Heart left ventricle (tissue), 16 donors: Measurements from ENCODE around the gene VASN. TPM values are rescaled to one million over a fixed set of nuclear protein-coding genes. Genes with fewer than 3 reads are reported as not detected.

ENCODE experiments used
- ATAC-seq, 4 donors: fragments of 200-7000 bp; cut with Tn5 transposase; one replicate each; pipeline ENCODE4 v1.9.1; 2020 to 2022; ENCODE audit warnings: moderate library complexity in 4 of 4, mild to moderate bottlenecking in 3 of 4, moderate number of reproducible peaks in 1 of 4
- DNase-seq, 5 donors: peaks; one replicate each; pipeline ENCODE4 v3.0.0-alpha.2; 2020
- H3K27ac ChIP-seq, 12 donors: fragments of 200-600 bp; sonication (generic) in 4 of 12; one replicate each; pipeline versions ENCODE4 v1.5.0 to v1.8.0; 2016 to 2022; ENCODE audit warnings: mild to moderate bottlenecking in 2 of 12
- H3K27me3 ChIP-seq, 9 donors: fragments of 200-600 bp; sonication (generic) in 2 of 9; one replicate each; pipeline versions ENCODE4 v1.5.1 to v1.8.0; 2016 to 2022; ENCODE audit warnings: mild to moderate bottlenecking in 3 of 9
- H3K36me3 ChIP-seq, 9 donors: fragments of 200-600 bp; sonication (generic) in 2 of 9; one replicate each; pipeline versions ENCODE4 v1.5.0 to v1.8.0; 2018 to 2022; ENCODE audit warnings: mild to moderate bottlenecking in 2 of 9
- H3K4me1 ChIP-seq, 12 donors: fragments of 200-600 bp; sonication (generic) in 4 of 12; one replicate each; pipeline versions ENCODE4 v1.5.0 to v1.8.0; 2016 to 2022; ENCODE audit warnings: mild to moderate bottlenecking in 3 of 12
- H3K4me3 ChIP-seq, 12 donors: fragments of 200-600 bp; sonication (generic) in 4 of 12; one replicate each; pipeline versions ENCODE4 v1.5.0 to v1.8.0; 2017 to 2022; ENCODE audit warnings: mild to moderate bottlenecking in 9 of 12, moderate library complexity in 4 of 12
- H3K9me3 ChIP-seq, 12 donors: fragments of 200-600 bp; sonication (generic) in 4 of 12; one replicate each; pipeline versions ENCODE4 v1.5.0 to v1.8.0; 2016 to 2022; ENCODE audit warnings: mild to moderate bottlenecking in 1 of 12
- POLR2A ChIP-seq, 2 donors: fragments of 450-650 bp; IDR thresholded peaks; one replicate each; pipeline ENCODE4 v1.6.1; 2017; ENCODE audit warnings: antibody characterized with exemption in 2 of 2, mild to moderate bottlenecking in 2 of 2, moderate library complexity in 2 of 2
- WGBS, 4 donors: extraction: QIAGEN DNeasy Blood & Tissue Kit in 2 of 4; methylation state at CpG; one replicate each; pipeline versions ENCODE4 v1.1.5 to v1.1.7; 2013 to 2018; 5-methylcytosine and 5-hydroxymethylcytosine counted together
- intact Hi-C, 10 donors: fragments of 100-400 bp; cut with DNase I; formaldehyde crosslinking; loops; one replicate each; pipeline versions ENCODE4 v1.11.1 to v1.14.2; 2022
- polyA plus RNA-seq, 2 donors: library from polyadenylated mRNA; stranded (reverse); fragments of 200-250 nt; gene quantifications; one replicate each; pipeline ENCODE4 v1.2.3, GENCODE V29; 2013
- total RNA-seq, 9 donors: library from RNA; depleted of rRNA in 2 of 9; stranded (reverse); fragments of >200 nt in 2 of 9; fragmentation: NEBNext Ultra II Directional in 3 of 9; extraction: Animal tissue kit (Norgen Biotek cat#: 25700) in 3 of 9; gene quantifications; one replicate each; pipeline versions ENCODE4 v1.1.0 to v1.2.4, GENCODE V29; 2016 to 2023
- TF ChIP-seq, protein P1 (sequence below), 12 donors: fragments of 200-600 bp; sonication (generic) in 4 of 12; IDR thresholded peaks; one replicate each; pipeline versions ENCODE4 v1.5.0 to v1.8.0; 2018 to 2022; ENCODE audit warnings: antibody characterized with exemption in 12 of 12, mild to moderate bottlenecking in 5 of 12
- donor health status: ischemic (EF 13 %, LVEDD 7.1; RV severe dilation, severe dysfunction).
- donor health status: healthy with polysubstance abuse.
- donor health status: DM: no; HTN: yes; CAD: no.
- donor health status: DM: no; HTN: no; CAD: no.
- donor health status: ischemic (EF 25% LVEDD 6.9; RV normal size, moderate dysfunction).
- donor health status: ischemic (EF 25% LVEDD 5.7; RV mildly dilated, moderate dysfunction).
- donor health status: healthy.
- donor health status: DM: yes; HTN: yes; CAD: no.
- donor health status: ischemic (EF 35%, LVEDD 5.7; RV mildly dilated, moderate dysfunction).
- donor health status: nonischemic (EF 11% LVEDD 7.7; RV severe dilation, severe dysfunction).
- donor health status: DM: yes; HTN: yes; CAD: no.
- donor health status: PGD.
- donor health status: ischemic (EF 29% LVEDD 5.4; RV normal size, mild dysfunction).
- donor health status: nonischemic (EF 23%, LVEDD 6.1; RV moderate dilation, normal function).

Gene VASN
- total and polyA plus RNA-seq, 11 donors = 3.8 to 20.0 (median 6.2) TPM

DNA sequence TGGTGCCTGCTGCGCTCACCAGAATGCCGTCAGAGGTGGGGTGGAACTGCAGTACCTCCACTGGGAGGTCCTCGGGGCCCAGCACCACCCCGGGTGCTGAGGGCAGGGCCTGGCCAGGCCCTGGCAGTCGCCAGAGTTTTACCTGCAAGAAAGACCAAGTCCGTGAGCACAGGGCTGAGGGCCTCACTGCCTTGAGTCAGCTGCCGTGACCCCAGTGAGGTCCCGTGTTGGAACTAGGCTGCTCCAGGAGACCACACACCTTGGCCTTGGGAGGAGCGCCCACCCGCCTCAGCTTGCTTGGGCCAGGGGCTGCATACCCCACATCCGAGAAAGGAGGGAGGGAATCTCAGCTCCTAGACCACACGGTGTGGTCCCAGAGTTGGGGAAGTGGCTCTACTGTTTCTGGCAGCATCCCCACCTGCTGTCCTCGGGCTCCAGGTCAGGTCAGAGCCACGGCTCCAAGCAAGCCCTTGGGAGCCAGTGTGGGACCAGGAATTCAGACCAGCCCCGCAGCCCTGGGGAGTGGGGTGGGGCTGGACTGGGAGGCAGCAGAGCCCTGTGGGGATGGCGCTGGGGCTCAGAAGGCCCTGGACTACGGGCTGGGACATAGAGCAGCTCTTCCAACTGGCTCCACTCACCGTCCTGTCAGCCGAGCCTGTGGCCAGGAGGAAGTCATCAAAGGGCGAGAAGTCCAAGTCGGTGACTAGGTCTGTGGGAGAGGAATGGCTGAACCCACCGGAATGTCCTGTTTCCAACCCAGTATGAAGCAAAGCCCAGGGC is 36.1 kb downstream of the VASN start:
- peaks cover 0 to 48% (median 27%) of the 10 kb centered on the region in 12 donors for H3K4me1 ChIP-seq
- intact Hi-C loops = loop anchor here in 6 of 10 donors (10.0 kb wide), 5 partner anchors 113 to 203 kb away; no protein-coding TSS in a partner anchor
- H3K36me3 ChIP-seq = peaks cover 0 to 98% (median 36%) of the 10 kb centered on the region in 9 donors
- peak in 2 of 5 donors; percentile 56 to 69 for DNase-seq
- H3K27me3 ChIP-seq = no peaks in the 10 kb centered on the region
- 77 to 93% (median 88%) methylated on average over 10 to 22 of the region's 22 CpGs for WGBS, 4 donors
- no peak for TF ChIP-seq POLR2A (IDR thresholded peaks at IDR 0.05)
- TF ChIP-seq, protein P1, sequence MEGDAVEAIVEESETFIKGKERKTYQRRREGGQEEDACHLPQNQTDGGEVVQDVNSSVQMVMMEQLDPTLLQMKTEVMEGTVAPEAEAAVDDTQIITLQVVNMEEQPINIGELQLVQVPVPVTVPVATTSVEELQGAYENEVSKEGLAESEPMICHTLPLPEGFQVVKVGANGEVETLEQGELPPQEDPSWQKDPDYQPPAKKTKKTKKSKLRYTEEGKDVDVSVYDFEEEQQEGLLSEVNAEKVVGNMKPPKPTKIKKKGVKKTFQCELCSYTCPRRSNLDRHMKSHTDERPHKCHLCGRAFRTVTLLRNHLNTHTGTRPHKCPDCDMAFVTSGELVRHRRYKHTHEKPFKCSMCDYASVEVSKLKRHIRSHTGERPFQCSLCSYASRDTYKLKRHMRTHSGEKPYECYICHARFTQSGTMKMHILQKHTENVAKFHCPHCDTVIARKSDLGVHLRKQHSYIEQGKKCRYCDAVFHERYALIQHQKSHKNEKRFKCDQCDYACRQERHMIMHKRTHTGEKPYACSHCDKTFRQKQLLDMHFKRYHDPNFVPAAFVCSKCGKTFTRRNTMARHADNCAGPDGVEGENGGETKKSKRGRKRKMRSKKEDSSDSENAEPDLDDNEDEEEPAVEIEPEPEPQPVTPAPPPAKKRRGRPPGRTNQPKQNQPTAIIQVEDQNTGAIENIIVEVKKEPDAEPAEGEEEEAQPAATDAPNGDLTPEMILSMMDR (IDR thresholded peaks at IDR 0.05) = no peak
- ATAC-seq = peak in 3 of 4 donors; percentile 10 to 33 (median 28)
- H3K27ac ChIP-seq = peak overlapping the region in 4 of 12 donors; percentile 7 to 39 (median 23)
- H3K9me3 ChIP-seq = no peaks in the 10 kb centered on the region
- H3K4me3 ChIP-seq = no peak overlapping the region

DNA sequence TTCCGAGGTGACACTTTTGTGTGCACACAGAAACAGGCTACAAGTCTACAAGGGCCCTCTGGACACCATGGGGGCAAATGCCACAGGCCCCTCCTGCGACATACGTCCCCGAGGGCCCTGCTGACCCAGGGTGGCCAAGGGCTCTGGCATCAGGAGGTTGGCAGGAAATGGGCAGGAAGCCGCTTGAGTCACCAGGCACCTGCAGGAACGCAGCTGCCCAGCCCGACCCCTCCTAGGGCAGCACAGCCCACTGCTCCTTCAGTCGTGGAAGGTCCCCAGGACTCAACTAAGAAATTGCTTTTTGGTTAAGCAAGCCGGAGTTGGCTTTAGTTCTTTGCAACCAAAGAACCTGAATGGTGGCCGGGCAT is 36.7 kb downstream of the VASN start:
- Histone ChIP-seq H3K4me3 (no peak overlapping the region), H3K27me3 (no peaks in the 10 kb centered on the region), H3K9me3 (no peaks in the 10 kb centered on the region), H3K4me1 (peaks cover 0 to 49% (median 26%) of the 10 kb centered on the region in 12 donors), H3K27ac (peak overlapping the region in 2 of 12 donors; percentile 11 to 39), H3K36me3 (peaks cover 0 to 98% (median 36%) of the 10 kb centered on the region in 9 donors)
- intact Hi-C loops = loop anchor here in 6 of 10 donors (10.0 kb wide), 5 partner anchors 114 to 204 kb away; no protein-coding TSS in a partner anchor
- no peak for ATAC-seq
- no peak for TF ChIP-seq POLR2A (IDR thresholded peaks at IDR 0.05)
- TF ChIP-seq, protein P1 (IDR thresholded peaks at IDR 0.05) = no peak
- 79 to 88% (median 83%) methylated on average over 1 to 10 of the region's 10 CpGs for WGBS, 4 donors
- DNase-seq = no peak

DNA sequence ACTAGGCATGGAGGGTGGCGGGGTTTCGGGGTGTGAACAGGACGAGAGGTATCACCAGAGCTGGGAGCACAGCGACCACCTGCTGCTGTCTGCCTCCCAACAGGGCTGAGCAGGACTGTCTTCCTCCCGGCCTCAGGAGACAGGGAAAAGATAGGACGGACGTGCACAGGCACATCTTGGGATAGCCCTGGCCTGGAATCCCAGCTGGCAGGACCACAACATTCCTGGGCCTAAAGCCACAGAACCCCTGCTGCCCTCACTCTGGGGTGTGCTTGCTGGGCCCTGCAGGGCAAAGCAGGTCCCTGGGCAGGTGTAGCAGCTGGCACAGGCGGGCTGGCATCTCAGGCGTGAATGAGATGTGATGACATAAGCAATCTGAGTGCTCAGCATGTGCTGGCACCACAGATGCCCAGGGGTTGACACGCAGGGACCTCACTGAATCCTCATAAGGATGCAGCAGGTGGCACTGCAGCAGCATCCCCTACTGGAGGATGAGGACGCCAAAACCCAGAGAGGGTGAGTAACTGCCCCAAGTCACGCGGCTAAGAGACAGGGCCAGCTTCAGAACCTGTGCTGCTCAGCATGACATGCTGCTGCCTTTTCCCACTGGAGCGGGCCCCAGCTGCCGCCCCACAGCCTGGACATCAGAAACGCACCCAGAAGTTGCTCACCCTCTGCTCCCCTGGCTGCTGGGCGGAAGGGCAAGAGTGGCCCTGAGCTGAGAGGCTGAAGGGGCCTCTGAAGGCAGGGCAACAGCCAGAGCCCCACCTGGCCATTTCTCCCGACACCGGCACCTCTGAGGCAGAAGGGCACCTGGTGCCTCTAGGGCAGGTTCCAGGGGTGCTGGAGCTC is 37.7 kb downstream of the VASN start:
- peaks cover 0 to 88% (median 34%) of the 10 kb centered on the region in 9 donors for H3K36me3 ChIP-seq
- ATAC-seq (peak in 1 of 4 donors; percentile 33), DNase-seq (no peak)
- 68 to 81% (median 77%) methylated on average over 14 to 19 of the region's 19 CpGs for WGBS, 4 donors
- intact Hi-C loops = loop anchor here in 6 of 10 donors (10.0 kb wide), 5 partner anchors 115 to 205 kb away; no protein-coding TSS in a partner anchor
- H3K4me1 ChIP-seq = peaks cover 0 to 49% (median 26%) of the 10 kb centered on the region in 12 donors
- no peaks in the 10 kb centered on the region for H3K9me3 ChIP-seq
- H3K4me3 ChIP-seq = no peak overlapping the region
- TF ChIP-seq POLR2A (IDR thresholded peaks at IDR 0.05) = no peak
- TF ChIP-seq, protein P1 (IDR thresholded peaks at IDR 0.05) = peak in 3 of 12 donors; percentile 7 to 13 (median 10)
- no peak overlapping the region for H3K27ac ChIP-seq
- no peaks in the 10 kb centered on the region for H3K27me3 ChIP-seq
